Adrenal gland (tissue), 12 donors: ENCODE measurements around the gene SMAD7. TPM values are rescaled to one million over a fixed set of nuclear protein-coding genes. Genes with fewer than 3 reads are reported as not detected.

Experiments
- DNase-seq, 7 donors: peaks; one replicate each; pipeline ENCODE4 v3.0.0-alpha.2; 2019 to 2020
- H3K27ac ChIP-seq, 5 donors: fragments of 200-600 bp; sonication (generic) in 4 of 5; 1 replicate in 3 of 5; 2 replicates in 2 of 5; pipeline versions ENCODE4 v1.5.1 to v1.8.0; 2016 to 2020; ENCODE audit warnings: mild to moderate bottlenecking in 1 of 5
- H3K27me3 ChIP-seq: fragments of 200-600 bp; 2 replicates; pipeline ENCODE4 v1.8.0; 2021
- H3K36me3 ChIP-seq, 2 donors: fragments of 200-600 bp; replicated peaks in 1 of 2; 1 replicate in 1 of 2; 2 replicates in 1 of 2; pipeline versions ENCODE4 v1.5.1 to v1.8.0; 2018 to 2022
- H3K4me1 ChIP-seq, 2 donors: fragments of 200-600 bp; replicated peaks in 1 of 2; 1 replicate in 1 of 2; 2 replicates in 1 of 2; pipeline versions ENCODE4 v1.5.1 to v1.8.0; 2018 to 2021
- H3K4me3 ChIP-seq, 4 donors: fragments of 200-600 bp; sonication (generic) in 3 of 4; one replicate each; pipeline ENCODE4 v1.5.1; 2016 to 2018
- H3K9me3 ChIP-seq, 3 donors: fragments of 200-600 bp; sonication (generic) in 1 of 3; replicated peaks in 1 of 3; 1 replicate in 2 of 3; 2 replicates in 1 of 3; pipeline versions ENCODE4 v1.5.1 to v1.8.0; 2016 to 2021
- POLR2A ChIP-seq, 2 donors: fragments of 450-650 bp; IDR thresholded peaks; one replicate each; pipeline ENCODE4 v1.6.1; 2017; ENCODE audit warnings: antibody characterized with exemption in 2 of 2, mild to moderate bottlenecking in 2 of 2, moderate library complexity in 1 of 2
- WGBS, 4 donors: extraction: QIAGEN DNeasy Blood & Tissue Kit in 2 of 4; methylation state at CpG; one replicate each; pipeline versions ENCODE4 v1.1.5 to v1.1.7; 2013 to 2017; 5-methylcytosine and 5-hydroxymethylcytosine counted together
- intact Hi-C, 2 donors: fragments of 100-400 bp; cut with DNase I; formaldehyde crosslinking; loops; one replicate each; pipeline versions ENCODE4 v1.14.1 to v1.15.0; 2022 to 2023
- polyA plus RNA-seq, 3 donors: library from polyadenylated mRNA; stranded (reverse); fragments of 200-250 nt in 2 of 3; fragments of 350-450 nt in 1 of 3; fragmentation: Illumina TruSeq in 1 of 3; extraction: RNeasy Lipid Tissue Mini Kit (QIAGEN cat#74804) in 1 of 3; gene quantifications; one replicate each; pipeline ENCODE4 v1.2.3, GENCODE V29; 2013 to 2014
- total RNA-seq, 9 donors: library from RNA; depleted of rRNA in 4 of 9; stranded (reverse); fragments of >200 nt in 4 of 9; fragments of 120-200 nt in 1 of 9; fragmentation: NEBNext Ultra II Directional in 1 of 9; extraction: Animal tissue kit (Norgen Biotek cat#: 25700) in 1 of 9; gene quantifications; one replicate each; pipeline versions ENCODE4 v1.1.0 to v1.2.4, GENCODE V29; 2013 to 2023
- TF ChIP-seq, protein P1 (sequence below), 6 experiments: fragments of 450-650 bp in 4 of 6; fragments of 200-600 bp in 2 of 6; sonication (generic) in 1 of 6; IDR thresholded peaks; 1 replicate in 5 of 6; 2 replicates in 1 of 6; pipeline versions ENCODE4 v1.5.1 to v1.8.0; 2016 to 2021; ENCODE audit warnings: antibody characterized with exemption in 6 of 6, mild to moderate bottlenecking in 2 of 6, moderate library complexity in 1 of 6
- donor health status: healthy with polysubstance abuse.
- donor health status: Bipolar disorder and iron deficiency.
- donor health status: DM: yes; HTN: yes; CAD: no.
- donor health status: DM: no; HTN: no; CAD: no.
- donor health status: DM: no; HTN: no; CAD: no.
- donor health status: DM: yes; HTN: yes; CAD: no.

SMAD7 gene
- total and polyA plus RNA-seq, 12 donors = 6.1 to 68.3 (median 16.8) TPM

DNA sequence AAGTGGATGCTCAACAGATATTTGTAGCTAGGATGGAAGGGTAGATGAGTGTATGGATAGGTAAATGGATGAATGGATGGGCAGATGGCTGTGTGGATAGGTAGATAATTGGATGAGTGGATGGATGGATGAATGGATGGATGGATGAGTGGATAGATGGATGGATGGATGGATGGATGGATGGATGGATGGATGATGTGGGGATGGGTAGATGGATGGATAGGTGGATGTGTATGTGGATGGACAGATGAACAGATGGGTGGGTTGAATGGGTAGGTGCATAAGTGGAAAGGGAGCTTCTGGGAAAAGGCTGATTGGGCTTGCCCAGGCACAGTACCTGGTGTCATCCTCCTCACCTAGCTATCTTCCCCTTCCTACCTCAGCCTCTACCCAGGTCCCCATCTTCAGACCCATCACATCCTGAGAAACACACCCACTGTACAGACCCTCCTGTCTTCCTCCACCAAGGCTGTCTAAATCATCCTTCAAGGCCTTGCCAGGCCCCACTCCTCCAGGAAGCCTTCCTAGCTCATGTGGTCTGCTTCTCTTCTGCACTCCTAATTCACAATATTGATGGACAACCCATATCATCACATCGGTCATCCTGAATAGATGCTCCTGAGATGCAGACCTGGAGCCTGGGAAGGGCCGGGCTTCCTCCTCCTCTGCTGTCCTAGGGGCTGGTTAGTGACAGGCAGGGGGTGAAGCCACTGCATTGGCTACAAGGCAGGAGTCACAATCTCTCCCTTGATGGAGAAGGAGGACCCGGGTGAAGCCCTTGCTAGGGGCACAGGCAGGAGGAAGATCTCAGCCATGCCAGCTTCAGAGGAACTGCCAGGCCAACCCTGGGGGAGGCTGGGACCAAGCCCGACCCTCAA lies 49.4 kb downstream of the SMAD7 start:
- Histone ChIP-seq H3K4me3 (no peak overlapping the region), H3K4me1 (peaks cover 12 to 30% of the 10 kb centered on the region in 2 donors), H3K27ac (peak overlapping the region; percentile 21 to 84 (median 68))

DNA sequence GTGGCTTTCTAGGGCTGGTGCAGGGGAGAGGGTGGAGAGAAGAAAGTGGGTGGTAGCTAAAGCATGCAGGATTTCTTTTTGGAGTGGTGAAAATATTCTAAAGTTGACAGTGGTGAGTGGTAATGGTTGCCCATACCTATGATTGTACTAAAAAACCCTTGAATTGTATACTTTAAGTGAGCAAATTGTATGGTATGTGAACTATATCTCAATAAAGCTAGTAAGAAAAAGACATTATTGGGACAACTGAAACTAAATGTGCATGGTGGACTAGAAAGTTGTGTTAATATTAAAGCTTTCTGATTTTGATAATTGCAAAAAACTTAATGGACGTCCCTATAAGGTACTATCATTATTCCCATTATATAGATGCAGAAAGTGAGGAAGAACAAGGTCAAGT lies 50.3 kb downstream of the SMAD7 start:
- Histone ChIP-seq H3K27me3 (no peaks in the 10 kb centered on the region), H3K9me3 (no peaks in the 10 kb centered on the region), H3K27ac (no peak overlapping the region), H3K36me3 (no peaks in the 10 kb centered on the region), H3K4me1 (peaks cover 12 to 30% of the 10 kb centered on the region in 2 donors), H3K4me3 (no peak overlapping the region)
- no peak for TF ChIP-seq POLR2A (IDR thresholded peaks at IDR 0.05)
- TF ChIP-seq, protein P1, sequence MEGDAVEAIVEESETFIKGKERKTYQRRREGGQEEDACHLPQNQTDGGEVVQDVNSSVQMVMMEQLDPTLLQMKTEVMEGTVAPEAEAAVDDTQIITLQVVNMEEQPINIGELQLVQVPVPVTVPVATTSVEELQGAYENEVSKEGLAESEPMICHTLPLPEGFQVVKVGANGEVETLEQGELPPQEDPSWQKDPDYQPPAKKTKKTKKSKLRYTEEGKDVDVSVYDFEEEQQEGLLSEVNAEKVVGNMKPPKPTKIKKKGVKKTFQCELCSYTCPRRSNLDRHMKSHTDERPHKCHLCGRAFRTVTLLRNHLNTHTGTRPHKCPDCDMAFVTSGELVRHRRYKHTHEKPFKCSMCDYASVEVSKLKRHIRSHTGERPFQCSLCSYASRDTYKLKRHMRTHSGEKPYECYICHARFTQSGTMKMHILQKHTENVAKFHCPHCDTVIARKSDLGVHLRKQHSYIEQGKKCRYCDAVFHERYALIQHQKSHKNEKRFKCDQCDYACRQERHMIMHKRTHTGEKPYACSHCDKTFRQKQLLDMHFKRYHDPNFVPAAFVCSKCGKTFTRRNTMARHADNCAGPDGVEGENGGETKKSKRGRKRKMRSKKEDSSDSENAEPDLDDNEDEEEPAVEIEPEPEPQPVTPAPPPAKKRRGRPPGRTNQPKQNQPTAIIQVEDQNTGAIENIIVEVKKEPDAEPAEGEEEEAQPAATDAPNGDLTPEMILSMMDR (IDR thresholded peaks at IDR 0.05) = no peak
- 79 to 93% (median 84%) methylated on average over 1 of the region's 1 CpG for WGBS, 4 donors
- DNase-seq = no peak
- intact Hi-C loops = no loop called here

More for the DNA sequence above, 49.4 kb downstream of the SMAD7 start:
- WGBS, 4 donors = 46 to 100% (median 67%) methylated on average over 1 to 4 of the region's 4 CpGs
- no peaks in the 10 kb centered on the region for H3K27me3 ChIP-seq
- no peak for TF ChIP-seq POLR2A (IDR thresholded peaks at IDR 0.05)
- TF ChIP-seq, protein P1 (IDR thresholded peaks at IDR 0.05) = no peak
- DNase-seq = no peak
- intact Hi-C loops = no loop called here
- no peaks in the 10 kb centered on the region for H3K36me3 ChIP-seq
- H3K9me3 ChIP-seq = no peaks in the 10 kb centered on the region

DNA sequence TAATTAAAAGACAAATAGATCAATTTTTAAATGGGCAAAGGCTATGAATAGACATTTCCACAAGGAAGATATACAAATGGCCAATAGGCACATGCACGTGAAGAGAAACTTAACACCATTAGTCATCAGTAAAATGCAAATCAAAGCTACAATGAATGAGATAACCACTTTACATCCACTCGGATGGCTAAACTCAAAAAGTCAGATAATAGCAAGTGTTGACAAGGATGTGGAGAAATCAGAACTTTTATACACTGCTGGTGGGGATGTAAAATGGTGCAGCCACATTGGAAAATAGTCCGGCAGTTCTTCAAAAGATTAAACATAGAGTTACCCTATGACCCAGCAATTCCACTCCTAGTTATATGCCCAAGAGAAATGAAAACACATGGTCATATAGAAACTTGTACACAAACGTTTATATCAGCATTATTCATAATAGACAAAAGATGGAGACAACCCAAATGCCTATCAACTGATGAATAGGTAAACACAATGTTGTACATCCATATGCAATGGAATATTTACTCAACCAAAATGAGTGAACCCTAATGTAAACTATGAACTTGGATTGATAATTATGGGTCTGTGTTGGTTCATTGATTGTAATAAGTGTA lies 51.1 kb downstream of the SMAD7 start:
- Histone ChIP-seq H3K4me1 (peaks cover 12 to 30% of the 10 kb centered on the region in 2 donors), H3K4me3 (no peak overlapping the region), H3K9me3 (no peaks in the 10 kb centered on the region), H3K27me3 (no peaks in the 10 kb centered on the region), H3K36me3 (no peaks in the 10 kb centered on the region), H3K27ac (no peak overlapping the region)
- intact Hi-C loops = no loop called here
- no peak for TF ChIP-seq POLR2A (IDR thresholded peaks at IDR 0.05)
- TF ChIP-seq, protein P1 (IDR thresholded peaks at IDR 0.05) = no peak
- no peak for DNase-seq
- 84 to 92% (median 88%) methylated on average over 4 of the region's 4 CpGs for WGBS, 4 donors

DNA sequence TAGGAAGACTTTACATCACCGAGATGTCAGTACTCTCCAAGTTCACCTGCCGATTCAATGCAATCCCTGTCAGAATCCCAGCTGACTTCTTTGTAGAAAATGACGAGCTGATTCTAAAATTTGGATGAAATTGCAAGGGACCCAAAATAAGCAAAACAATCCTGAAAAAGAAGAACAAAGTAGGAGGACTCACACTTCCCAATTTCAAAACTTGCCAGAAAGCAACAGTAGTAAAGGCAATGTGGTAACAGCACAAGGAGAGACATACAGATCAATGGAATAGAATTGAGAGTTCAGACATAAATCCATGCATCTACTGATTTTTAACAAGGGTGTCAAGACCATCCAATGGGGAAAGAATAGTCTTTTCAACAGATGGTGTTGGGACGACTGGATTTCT lies 52.2 kb downstream of the SMAD7 start:
- Histone ChIP-seq H3K27me3 (no peaks in the 10 kb centered on the region), H3K4me1 (peaks cover 12 to 22% of the 10 kb centered on the region in 2 donors), H3K9me3 (no peaks in the 10 kb centered on the region), H3K4me3 (no peak overlapping the region), H3K36me3 (no peaks in the 10 kb centered on the region), H3K27ac (no peak overlapping the region)
- intact Hi-C loops = no loop called here
- TF ChIP-seq, protein P1 (IDR thresholded peaks at IDR 0.05) = no peak
- TF ChIP-seq POLR2A (IDR thresholded peaks at IDR 0.05) = no peak
- DNase-seq = no peak
- 76 to 82% (median 79%) methylated on average over 4 of the region's 4 CpGs for WGBS, 4 donors
